ENCODE data around the gene SLC26A5. TPM values are rescaled to one million over a fixed set of nuclear protein-coding genes. Genes with fewer than 3 reads are reported as not detected.

SLC26A5 gene
- total RNA-seq, 1 donor from 2014 or later = 1.9 TPM

- no peak for DNase-seq
- intact Hi-C loops (cut with DNase I) = no loop called here
- H3K36me3 ChIP-seq = no peaks in the 10 kb centered on the region
- no peak overlapping the region for H3K4me3 ChIP-seq
- no peaks in the 10 kb centered on the region for H3K27me3 ChIP-seq
- H3K4me1 ChIP-seq = no peaks in the 10 kb centered on the region
- no peak for TF ChIP-seq CTCF (IDR thresholded peaks at IDR 0.05)
- no peak for ATAC-seq
- H3K27ac ChIP-seq = no peak overlapping the region
- no peaks in the 10 kb centered on the region for H3K9me3 ChIP-seq
These were observed 66.6 kb downstream of the SLC26A5 start for GRCh38 chr7:103379270-103379975.

- Histone ChIP-seq H3K27me3 (no peaks in the 10 kb centered on the region), H3K9me3 (no peaks in the 10 kb centered on the region), H3K4me1 (no peaks in the 10 kb centered on the region), H3K27ac (no peak overlapping the region), H3K36me3 (peaks cover 8% of the 10 kb centered on the region), H3K4me3 (no peak overlapping the region)
- ATAC-seq = no peak
- no peak for TF ChIP-seq CTCF (IDR thresholded peaks at IDR 0.05)
- no peak for DNase-seq
- intact Hi-C loops (cut with DNase I) = no loop called here
These were observed 72.0 kb downstream of the SLC26A5 start for GRCh38 chr7:103373866-103374643.

- peaks cover 55% of the 10 kb centered on the region for H3K36me3 ChIP-seq
- no peak for DNase-seq
These were observed 76.6 kb downstream of the SLC26A5 start for GRCh38 chr7:103369432-103369831.

GRCh38 chr7:103349805-103350204, 96.2 kb downstream of the SLC26A5 start:
- peaks cover 39% of the 10 kb centered on the region for H3K4me1 ChIP-seq
- no peak overlapping the region for H3K27ac ChIP-seq
- H3K9me3 ChIP-seq = no peaks in the 10 kb centered on the region
- H3K4me3 ChIP-seq = peak overlapping the region; percentile 83
- no peaks in the 10 kb centered on the region for H3K27me3 ChIP-seq
- DNase-seq = no peak
- H3K36me3 ChIP-seq = peaks cover 20% of the 10 kb centered on the region
- intact Hi-C loops (cut with DNase I) = no loop called here
- TF ChIP-seq CTCF (IDR thresholded peaks at IDR 0.05) = no peak
- ATAC-seq = no peak

More at GRCh38 chr7:103369432-103369831, 76.6 kb downstream of the SLC26A5 start:
- Histone ChIP-seq H3K4me1 (no peaks in the 10 kb centered on the region), H3K4me3 (no peak overlapping the region), H3K27me3 (no peaks in the 10 kb centered on the region), H3K9me3 (no peaks in the 10 kb centered on the region), H3K27ac (no peak overlapping the region)
- intact Hi-C loops (cut with DNase I) = no loop called here
- ATAC-seq = no peak
- no peak for TF ChIP-seq CTCF (IDR thresholded peaks at IDR 0.05)

- no peak for TF ChIP-seq CTCF (IDR thresholded peaks at IDR 0.05)
- Histone ChIP-seq H3K9me3 (no peaks in the 10 kb centered on the region), H3K4me1 (peaks cover 39% of the 10 kb centered on the region), H3K36me3 (peaks cover 15% of the 10 kb centered on the region), H3K4me3 (peak overlapping the region; percentile 83), H3K27ac (no peak overlapping the region), H3K27me3 (no peaks in the 10 kb centered on the region)
- intact Hi-C loops (cut with DNase I) = no loop called here
- ATAC-seq (no peak), DNase-seq (no peak)
These were observed 97.0 kb downstream of the SLC26A5 start for GRCh38 chr7:103348959-103349358.
